GM12875 (cell line): ENCODE measurements around the gene FARSA.

Experiments used
- H3K4me3 ChIP-seq: one replicate; pipeline ENCODE4 v1.5.1; 2011; ENCODE audit warnings: low read depth, low read length, control low read depth
- CTCF ChIP-seq: IDR thresholded peaks from 2 replicates; pipeline ENCODE4 v1.5.1; 2011; ENCODE audit warnings: low read depth, mild to moderate bottlenecking, control low read depth, inconsistent platforms, low read length, moderate library complexity, borderline replicate concordance; ENCODE audit not compliant: insufficient read depth

FARSA gene

GRCh38 chr19:12890787-12891552 lies 42.5 kb downstream of the FARSA start, which contains the start of gene GCDH:
Gene GCDH (plus strand): TSS chr19:12891160. CDS start chr19:12891305, 145 bp downstream.
- H3K4me3 ChIP-seq = peak within 1 kb of the TSS; percentile 94
- TF ChIP-seq CTCF = no peak

- H3K4me3 ChIP-seq = peak overlapping the region; percentile 2
These were observed 43.2 kb downstream of the FARSA start for GRCh38 chr19:12890299-12890786.

- TF ChIP-seq CTCF = no peak
- H3K4me3 ChIP-seq = no peak overlapping the region
These were observed 45.4 kb downstream of the FARSA start for GRCh38 chr19:12888006-12888603.

DNA sequence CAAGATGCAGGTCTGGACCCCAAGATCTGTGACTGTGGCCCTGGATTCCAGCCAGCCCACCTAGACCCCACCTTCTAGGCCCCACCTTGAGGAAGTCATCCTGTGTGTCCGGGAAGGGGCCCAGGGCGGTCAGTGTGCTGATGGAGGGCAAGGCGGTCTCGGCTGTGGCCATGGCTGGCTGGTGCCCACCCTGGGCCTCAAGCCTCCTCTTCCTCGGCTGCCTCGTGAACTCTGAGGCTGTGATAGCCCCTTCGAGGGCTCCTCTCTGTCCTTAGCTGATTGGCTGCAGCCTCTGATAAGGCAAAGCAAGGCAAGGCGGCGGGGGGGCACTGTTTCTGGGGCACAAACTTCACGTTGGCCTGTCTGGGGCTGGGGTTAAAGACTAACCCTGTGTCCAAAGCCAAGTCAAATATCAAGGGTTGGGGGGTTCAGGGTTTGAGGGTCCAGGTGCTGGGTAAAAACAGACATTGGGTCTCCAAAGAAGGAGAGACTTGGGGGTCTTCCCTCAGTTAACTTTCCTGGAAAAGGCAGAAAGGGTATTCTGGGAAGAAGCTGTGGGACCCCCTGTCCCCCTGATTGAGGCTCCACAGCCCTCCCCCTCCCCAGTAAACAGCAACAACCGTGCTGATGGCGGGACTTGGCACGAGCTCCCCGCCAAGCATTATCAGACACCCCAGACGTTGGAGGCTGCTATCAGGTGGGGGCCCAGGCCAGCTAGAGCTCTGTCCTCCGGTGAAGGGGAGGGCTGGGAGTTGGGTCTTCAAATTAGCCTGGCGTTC lies 46.4 kb downstream of the FARSA start, which contains the start of gene KLF1:
KLF1 (minus strand) TSS at position 233 of the 779 bp plus-strand sequence; CDS start at position 172, 61 bp downstream.
- no peak for TF ChIP-seq CTCF
- H3K4me3 ChIP-seq = no peak within 1 kb of the TSS

- H3K4me3 ChIP-seq = no peak overlapping the region
- TF ChIP-seq CTCF = no peak
These were observed 46.9 kb downstream of the FARSA start for GRCh38 chr19:12886651-12886968.

DNA sequence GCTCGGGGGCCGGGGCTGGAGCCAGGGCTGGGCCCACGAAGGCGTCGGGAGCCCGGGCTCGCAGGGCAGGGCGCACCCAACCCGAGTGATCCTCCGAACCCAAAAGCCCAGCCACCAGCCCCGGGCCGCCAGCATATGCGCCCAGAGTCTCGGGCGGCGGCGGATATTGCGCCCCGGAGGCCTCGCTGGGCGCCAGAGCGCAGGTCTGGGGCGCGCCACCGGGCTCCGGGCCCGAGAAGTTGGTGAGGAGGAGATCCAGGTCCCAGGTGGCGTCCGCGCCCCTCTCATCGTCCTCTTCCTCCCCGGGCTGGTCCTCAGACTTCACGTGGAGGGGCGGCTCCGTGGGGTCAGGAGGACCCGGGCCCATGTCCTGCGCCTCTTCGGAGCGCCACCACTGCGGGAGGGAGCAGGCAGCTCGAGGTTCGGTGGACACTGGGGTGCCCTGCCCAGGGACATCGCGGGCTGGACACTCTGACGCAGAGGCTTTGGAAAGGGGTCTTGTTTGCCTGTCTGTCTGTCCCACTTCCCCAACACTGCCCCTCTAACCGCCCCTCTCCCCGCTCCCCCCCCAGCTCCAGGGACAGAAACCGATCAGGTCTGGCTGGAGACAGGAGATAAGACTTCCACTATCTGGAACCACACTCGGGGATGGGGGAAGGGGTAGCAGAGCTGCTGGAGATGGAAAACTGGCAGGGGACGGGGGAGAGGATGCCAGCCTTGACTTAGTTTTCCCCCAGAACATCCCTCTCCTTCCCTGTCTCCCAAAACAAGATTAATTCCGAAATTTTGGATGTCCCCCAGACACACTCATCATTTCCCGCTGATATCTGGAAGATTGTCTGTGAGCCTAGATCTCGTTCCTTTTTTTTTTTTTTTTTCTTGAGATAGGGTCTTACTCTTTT lies 47.5 kb downstream of the FARSA start:
- peak overlapping the region; percentile 58 for H3K4me3 ChIP-seq
- no peak for TF ChIP-seq CTCF
